HepG2 (cell line): ENCODE data around the gene ZNF792. TPM values are rescaled to one million over a fixed set of nuclear protein-coding genes. Genes with fewer than 3 reads are reported as not detected.

ENCODE experiments used
- ATAC-seq: fragments of 200-7000 bp; cut with Tn5 transposase; 3 replicates; pipeline ENCODE4 v1.9.1; 2020; ENCODE audit warnings: mild to moderate bottlenecking, moderate library complexity
- BruUV-seq: library from RNA; stranded (reverse); fragments of 400-500 nt; replicated peaks from 2 replicates; lab custom pipeline; 2021; lab: Mats Ljungman, UMichigan
- CTCF ChIA-PET: fragments of 300-600 bp; formaldehyde crosslinking; extraction: SDS; loops from one replicate; lab custom pipeline; 2021; ENCODE audit warnings: low total read pairs, inconsistent platforms, low intra/inter-chr PET ratio; lab: Yijun Ruan, JAX
- POLR2A ChIA-PET: fragments of 350-600 bp; sonication (Branson Sonifier 250); formaldehyde crosslinking; loops from one replicate; lab custom pipeline; 2020; ENCODE audit warnings: antibody characterized with exemption, inconsistent platforms; lab: Yijun Ruan, JAX
- DNase-seq: peaks from one replicate; pipeline ENCODE4 v3.0.0-alpha.2; 2015; ENCODE audit warnings: low spot score
- FAIRE-seq: peaks from 3 replicates; lab custom pipeline; 2011; peaks lifted over from hg19 to GRCh38; lab: Jason Lieb, UNC
- H2AFZ ChIP-seq: one replicate; pipeline ENCODE4 v1.6.1; 2011; ENCODE audit warnings: low read length, inconsistent platforms
- H3K27ac ChIP-seq: fragments of 300-600 bp; 3 replicates; pipeline ENCODE4 v1.8.0; 2011; ENCODE audit warnings: mixed run types, mild to moderate bottlenecking, mixed read lengths, low read length, inconsistent platforms; ENCODE audit not compliant: insufficient read depth; ENCODE audit errors: extremely low read length
- H3K27me3 ChIP-seq, 2 experiments: fragments of 200-600 bp in 1 of 2; 2 replicates in 1 of 2; 3 replicates in 1 of 2; pipeline versions ENCODE4 v1.6.0 to v1.8.0; 2011; ENCODE audit warnings: low read length in 2 of 2, mild to moderate bottlenecking in 2 of 2, moderate library complexity in 2 of 2, inconsistent platforms in 1 of 2; ENCODE audit not compliant: insufficient read depth in 2 of 2, control insufficient read depth in 1 of 2
- H3K36me3 ChIP-seq, 2 experiments: fragments of 200-600 bp in 1 of 2; replicated peaks in 1 of 2; 2 replicates in 1 of 2; 3 replicates in 1 of 2; pipeline versions ENCODE4 v1.5.1 to v1.8.0; 2011; ENCODE audit warnings: low read length in 2 of 2, inconsistent platforms in 1 of 2; ENCODE audit not compliant: insufficient read depth in 2 of 2, control insufficient read depth in 1 of 2
- H3K4me1 ChIP-seq: 2 replicates; pipeline ENCODE4 v1.5.1; 2012; ENCODE audit warnings: low read length, inconsistent platforms; ENCODE audit not compliant: insufficient read depth
- H3K4me2 ChIP-seq: 2 replicates; pipeline ENCODE4 v1.6.0; 2011; ENCODE audit warnings: low read depth, low read length, inconsistent platforms
- H3K4me3 ChIP-seq, 3 experiments: fragments of 200-600 bp in 1 of 3; sonication (generic), shearing (Covaris generic) in 1 of 3; replicated peaks in 1 of 3; 2 replicates each; pipeline ENCODE4 v1.5.1; 2011 to 2016; ENCODE audit warnings: low read length in 3 of 3, inconsistent platforms in 2 of 3, low read depth in 2 of 3, mild to moderate bottlenecking in 2 of 3, control low read depth in 1 of 3, mixed read lengths in 1 of 3; ENCODE audit not compliant: insufficient read depth in 1 of 3
- H3K79me2 ChIP-seq: one replicate; pipeline ENCODE4 v1.6.1; 2011; ENCODE audit warnings: low read length, inconsistent platforms; ENCODE audit not compliant: insufficient read depth
- H3K9ac ChIP-seq: 2 replicates; pipeline ENCODE4 v1.6.0; 2011; ENCODE audit warnings: mild to moderate bottlenecking, low read depth, low read length, inconsistent platforms; ENCODE audit not compliant: insufficient read depth
- H3K9me3 ChIP-seq: 2 replicates; pipeline ENCODE4 v1.5.1; 2012; ENCODE audit warnings: mild to moderate bottlenecking, low read length
- H4K20me1 ChIP-seq: 2 replicates; pipeline ENCODE4 v1.6.0; 2011; ENCODE audit warnings: inconsistent platforms, mild to moderate bottlenecking, low read length, moderate library complexity; ENCODE audit not compliant: insufficient read depth
- IRF2 ChIP-seq: IDR thresholded peaks from 2 replicates; pipeline ENCODE4 v1.6.1; 2018; ENCODE audit warnings: missing genetic modification reagents, missing compliant biosample characterization
- KIAA2018 ChIP-seq: sonication (generic); formaldehyde crosslinking; IDR thresholded peaks from 2 replicates; pipeline ENCODE4 v1.5.0; 2020; ENCODE audit warnings: mild to moderate bottlenecking, missing genetic modification reagents, borderline replicate concordance
- MED13 ChIP-seq: sonication (generic); formaldehyde crosslinking; IDR thresholded peaks from 2 replicates; pipeline ENCODE4 v1.5.0; 2020; ENCODE audit warnings: missing genetic modification reagents
- MEIS2 ChIP-seq: sonication (generic); formaldehyde crosslinking; IDR thresholded peaks from 2 replicates; pipeline ENCODE4 v1.9.0; 2021; ENCODE audit warnings: mild to moderate bottlenecking, missing genetic modification reagents
- NCOA1 ChIP-seq: sonication (generic); formaldehyde crosslinking; IDR thresholded peaks from 2 replicates; pipeline ENCODE4 v1.9.0; 2021; ENCODE audit warnings: missing genetic modification reagents
- RORA ChIP-seq: sonication (generic); formaldehyde crosslinking; IDR thresholded peaks from 2 replicates; pipeline ENCODE4 v1.5.0; 2020; ENCODE audit warnings: mild to moderate bottlenecking, missing genetic modification reagents, moderate library complexity
- U2AF2 ChIP-seq: fragments of 200-400 bp; formaldehyde crosslinking; IDR thresholded peaks from 2 replicates; pipeline ENCODE4 v1.6.1; 2017; ENCODE audit warnings: low read depth, mild to moderate bottlenecking, low read length
- ZFP1 ChIP-seq: IDR thresholded peaks from 2 replicates; pipeline ENCODE4 v1.6.1; 2016
- ZNF383 ChIP-seq: sonication (generic); formaldehyde crosslinking; IDR thresholded peaks from 2 replicates; pipeline ENCODE4 v1.4.0; 2020; ENCODE audit warnings: missing genetic modification reagents, mild to moderate bottlenecking, borderline replicate concordance
- ZNF496 ChIP-seq: sonication (generic); formaldehyde crosslinking; IDR thresholded peaks from 2 replicates; pipeline ENCODE4 v1.8.1; 2023; ENCODE audit warnings: mild to moderate bottlenecking, moderate library complexity, missing genetic modification reagents; ENCODE audit not compliant: insufficient replicate concordance
- ZNF678 ChIP-seq: sonication (generic); formaldehyde crosslinking; IDR thresholded peaks from 2 replicates; pipeline ENCODE4 v1.4.0; 2020; ENCODE audit warnings: mild to moderate bottlenecking, missing genetic modification reagents
- ZNF687 ChIP-seq: sonication (generic); formaldehyde crosslinking; IDR thresholded peaks from 2 replicates; pipeline ENCODE4 v1.5.1; 2020; ENCODE audit warnings: mild to moderate bottlenecking, missing genetic modification reagents, moderate library complexity
- ZNF768 ChIP-seq: sonication (generic); formaldehyde crosslinking; IDR thresholded peaks from 2 replicates; pipeline ENCODE4 v1.4.0; 2020; ENCODE audit warnings: missing genetic modification reagents
- in situ Hi-C: cut with HindIII; loops from 2 replicates; pipeline ENCODE4 v1.10.0; 2017; ENCODE audit warnings: low pct_unique_long_range_greater_than_20kb; ENCODE audit not compliant: extremely low pct_ligation_motif_present
- intact Hi-C: fragments of 100-400 bp; cut with micrococcal nuclease; formaldehyde crosslinking; loops from one replicate; pipeline ENCODE4 v1.10.0; 2022; ENCODE audit not compliant: unreplicated experiment
- polyA plus RNA-seq, 8 experiments: library from polyadenylated mRNA; depleted of rRNA in 3 of 8; stranded (reverse) in 7 of 8; unstranded in 1 of 8; fragments of >200 nt; fragmentation: Illumina TruSeq in 4 of 8; extraction: Trizol in 4 of 8; gene quantifications; 2 replicates each; pipeline versions ENCODE4 v1.2.1 to v1.2.3, GENCODE V29; 2011 to 2016; ENCODE audit warnings: low read depth in 4 of 8, missing spikeins in 1 of 8, mixed read lengths in 1 of 8; ENCODE audit not compliant: insufficient read depth in 1 of 8
- total RNA-seq, 5 experiments: library from RNA; depleted of rRNA; stranded (reverse); fragments of >200 nt; fragmentation: Illumina TruSeq; extraction: Trizol; gene quantifications; 2 replicates each; pipeline ENCODE4 v1.2.3, GENCODE V29; 2016; ENCODE audit warnings: low read depth in 1 of 5

ZNF792 gene
- total and polyA plus RNA-seq, 2 of the 13 experiments (the other 11 are each of a cell fraction or from before 2014, with no cell fraction given), result 5.5 to 11.5 TPM

GRCh38 chr19:34953092-34953491 lies 10.9 kb downstream of the ZNF792 start:
- Histone ChIP-seq H3K4me3 (no peak overlapping the region), H3K9ac (no peak overlapping the region), H3K4me2 (no peak overlapping the region), H3K79me2 (no peaks in the 10 kb centered on the region), H4K20me1 (no peaks in the 10 kb centered on the region; the same call in 1 of the 2 replicates), H2AFZ (no peak overlapping the region), H3K4me1 (no peaks in the 10 kb centered on the region), H3K27ac (no peak overlapping the region), H3K27me3 (no peaks in the 10 kb centered on the region), H3K9me3 (peaks cover 18% of the 10 kb centered on the region), H3K36me3 (peaks cover 10 to 17% of the 10 kb centered on the region in 2 experiments)
- in situ Hi-C loops (no loop called here), intact Hi-C loops (no loop called here)
- ATAC-seq, result no peak
- CTCF ChIA-PET, result no interaction called here
- no peak for FAIRE-seq
- BruUV-seq, result no TSS peak
- DNase-seq, result no peak
- POLR2A ChIA-PET, result no interaction called here
- TF ChIP-seq ZFP1, result no peak
- no peak for TF ChIP-seq MEIS2 (CRISPR knock-in tag)
- no peak for TF ChIP-seq KIAA2018
- TF ChIP-seq ZNF687 (CRISPR knock-in tag), result no peak
- no peak for TF ChIP-seq NCOA1
- TF ChIP-seq ZNF678 (CRISPR knock-in tag), result no peak
- TF ChIP-seq IRF2 (CRISPR knock-in tag), result no peak
- no peak for TF ChIP-seq U2AF2
- TF ChIP-seq ZNF383, result no peak
- TF ChIP-seq ZNF496 (CRISPR knock-in tag), result no peak
- no peak for TF ChIP-seq RORA
- TF ChIP-seq MED13 (CRISPR knock-in tag), result no peak
- no peak for TF ChIP-seq ZNF768 (CRISPR knock-in tag)
